ENCODE results near the gene TGFB1. TPM values are rescaled to one million over a fixed set of nuclear protein-coding genes. Genes with fewer than 3 reads are reported as not detected.

TGFB1 gene
- total RNA-seq, result 4.5 and 5.2 TPM in 2 replicates

- H3K36me3 ChIP-seq (ENCODE audit: control insufficient read depth, insufficient read depth, low read length), result no peaks in the 10 kb centered on the region
- peak within 1 kb of the TSS; percentile 64 for H3K4me3 ChIP-seq (ENCODE audit: low read depth, low read length)
- FAIRE-seq (no peak), DNase-seq (ENCODE audit: low read depth) (peak; percentile 55)
- TF ChIP-seq, protein P1, sequence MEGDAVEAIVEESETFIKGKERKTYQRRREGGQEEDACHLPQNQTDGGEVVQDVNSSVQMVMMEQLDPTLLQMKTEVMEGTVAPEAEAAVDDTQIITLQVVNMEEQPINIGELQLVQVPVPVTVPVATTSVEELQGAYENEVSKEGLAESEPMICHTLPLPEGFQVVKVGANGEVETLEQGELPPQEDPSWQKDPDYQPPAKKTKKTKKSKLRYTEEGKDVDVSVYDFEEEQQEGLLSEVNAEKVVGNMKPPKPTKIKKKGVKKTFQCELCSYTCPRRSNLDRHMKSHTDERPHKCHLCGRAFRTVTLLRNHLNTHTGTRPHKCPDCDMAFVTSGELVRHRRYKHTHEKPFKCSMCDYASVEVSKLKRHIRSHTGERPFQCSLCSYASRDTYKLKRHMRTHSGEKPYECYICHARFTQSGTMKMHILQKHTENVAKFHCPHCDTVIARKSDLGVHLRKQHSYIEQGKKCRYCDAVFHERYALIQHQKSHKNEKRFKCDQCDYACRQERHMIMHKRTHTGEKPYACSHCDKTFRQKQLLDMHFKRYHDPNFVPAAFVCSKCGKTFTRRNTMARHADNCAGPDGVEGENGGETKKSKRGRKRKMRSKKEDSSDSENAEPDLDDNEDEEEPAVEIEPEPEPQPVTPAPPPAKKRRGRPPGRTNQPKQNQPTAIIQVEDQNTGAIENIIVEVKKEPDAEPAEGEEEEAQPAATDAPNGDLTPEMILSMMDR (IDR thresholded peaks at IDR 0.05; ENCODE audit: insufficient read depth, low read length, severe bottlenecking), result peak; percentile 92
- no peaks in the 10 kb centered on the region for H3K27me3 ChIP-seq (ENCODE audit: control insufficient read depth, insufficient read depth, low read length)
These were observed at the start of gene TGFB1 for GRCh38 chr19:41353466-41354342. TGFB1 (minus strand) TSS chr19:41353922; CDS start chr19:41353044, 878 bp downstream.

DNA sequence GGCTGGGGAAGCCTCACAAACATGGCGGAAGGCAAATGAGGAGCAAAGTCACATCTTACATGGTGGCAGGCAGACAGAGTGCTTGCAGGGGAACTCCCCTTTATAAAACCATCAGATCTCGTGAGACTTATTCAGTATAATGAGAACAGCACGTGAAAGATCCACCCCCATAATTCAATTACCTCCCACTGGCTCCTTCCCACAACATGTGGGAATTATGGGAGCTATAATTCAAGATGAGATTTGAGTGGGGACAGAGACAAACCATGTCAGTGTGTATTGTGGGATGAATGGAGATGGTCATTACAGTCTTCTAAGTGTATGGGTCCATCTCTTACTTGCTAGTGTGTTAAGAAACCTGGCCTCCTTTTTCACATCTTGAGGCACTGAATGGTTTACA, 48.3 kb upstream of the TGFB1 start:
- FAIRE-seq (no peak), DNase-seq (ENCODE audit: low read depth) (no peak)
- TF ChIP-seq, protein P1 (IDR thresholded peaks at IDR 0.05; ENCODE audit: insufficient read depth, low read length, severe bottlenecking), result no peak
- Histone ChIP-seq H3K36me3 (ENCODE audit: control insufficient read depth, insufficient read depth, low read length) (no peaks in the 10 kb centered on the region), H3K27me3 (ENCODE audit: control insufficient read depth, insufficient read depth, low read length) (no peaks in the 10 kb centered on the region), H3K4me3 (ENCODE audit: low read depth, low read length) (no peak overlapping the region)

DNA sequence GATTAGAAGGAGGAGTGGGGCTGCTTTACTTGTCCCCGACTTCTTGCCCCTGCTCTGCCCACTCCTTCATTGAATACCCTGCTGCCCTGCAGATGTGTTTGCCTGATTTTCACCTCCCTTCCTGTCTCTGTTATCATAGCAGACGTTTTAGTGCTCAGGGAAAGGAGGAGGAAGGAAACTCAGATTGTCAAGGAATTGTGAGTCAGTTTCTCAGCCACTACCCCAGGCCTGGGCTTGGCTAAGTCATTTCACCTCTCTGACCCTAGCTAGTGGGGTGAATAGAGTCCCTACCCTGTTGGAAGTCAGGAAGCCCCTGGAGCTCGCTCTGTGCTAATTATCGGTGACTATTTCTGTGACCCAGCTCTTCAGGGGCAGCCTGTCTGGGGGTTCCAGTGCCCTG, 47.8 kb upstream of the TGFB1 start:
- TF ChIP-seq, protein P1 (IDR thresholded peaks at IDR 0.05; ENCODE audit: insufficient read depth, low read length, severe bottlenecking), result no peak
- Histone ChIP-seq H3K27me3 (ENCODE audit: control insufficient read depth, insufficient read depth, low read length) (no peaks in the 10 kb centered on the region), H3K36me3 (ENCODE audit: control insufficient read depth, insufficient read depth, low read length) (no peaks in the 10 kb centered on the region), H3K4me3 (ENCODE audit: low read depth, low read length) (no peak overlapping the region)
- peak; percentile 17 for DNase-seq (ENCODE audit: low read depth)
- no peak for FAIRE-seq

- H3K4me3 ChIP-seq (ENCODE audit: low read depth, low read length), result no peak overlapping the region
- no peak for DNase-seq (ENCODE audit: low read depth)
These were observed 45.8 kb upstream of the TGFB1 start for GRCh38 chr19:41399525-41399924.

GRCh38 chr19:41399091-41399490, 45.4 kb upstream of the TGFB1 start:
- DNase-seq (ENCODE audit: low read depth) (no peak), FAIRE-seq (no peak)
- TF ChIP-seq, protein P1 (IDR thresholded peaks at IDR 0.05; ENCODE audit: insufficient read depth, low read length, severe bottlenecking), result no peak
- H3K4me3 ChIP-seq (ENCODE audit: low read depth, low read length), result no peak overlapping the region
- H3K27me3 ChIP-seq (ENCODE audit: control insufficient read depth, insufficient read depth, low read length), result no peaks in the 10 kb centered on the region
- H3K36me3 ChIP-seq (ENCODE audit: control insufficient read depth, insufficient read depth, low read length), result no peaks in the 10 kb centered on the region

More at GRCh38 chr19:41399525-41399924, 45.8 kb upstream of the TGFB1 start:
- H3K27me3 ChIP-seq (ENCODE audit: control insufficient read depth, insufficient read depth, low read length), result no peaks in the 10 kb centered on the region
- H3K36me3 ChIP-seq (ENCODE audit: control insufficient read depth, insufficient read depth, low read length), result no peaks in the 10 kb centered on the region
- TF ChIP-seq, protein P1 (IDR thresholded peaks at IDR 0.05; ENCODE audit: insufficient read depth, low read length, severe bottlenecking), result no peak
- no peak for FAIRE-seq

Measured in bronchial epithelial cell (primary cell).